SK-N-SH (cell line): ENCODE results near the gene DDX25.

Experiments
- EP300 ChIP-seq, 2 experiments: IDR thresholded peaks; 2 replicates each; pipeline versions ENCODE4 v1.4.0 to v1.6.1; 2012; ENCODE audit warnings: borderline replicate concordance in 1 of 2, low read depth in 1 of 2, low read length in 1 of 2
- MAX ChIP-seq: IDR thresholded peaks from 2 replicates; pipeline ENCODE4 v1.4.0; 2012; ENCODE audit warnings: low read depth
- POLR2AphosphoS5 ChIP-seq: IDR thresholded peaks from 2 replicates; pipeline ENCODE4 v1.6.1; 2012; ENCODE audit warnings: low read depth, low read length
- RAD21 ChIP-seq: IDR thresholded peaks from 2 replicates; pipeline ENCODE4 v1.6.1; 2012; ENCODE audit warnings: mild to moderate bottlenecking, low read length
- SIN3A ChIP-seq: IDR thresholded peaks from 2 replicates; pipeline ENCODE4 v1.6.1; 2012; ENCODE audit warnings: low read depth, mild to moderate bottlenecking, low read length, moderate library complexity, borderline replicate concordance
- SMC3 ChIP-seq: IDR thresholded peaks from 2 replicates; pipeline ENCODE4 v1.6.1; 2012; ENCODE audit warnings: low read depth, low read length, improper control_type of control experiment
- USF2 ChIP-seq: fragments of 150-350 bp; IDR thresholded peaks from 2 replicates; pipeline ENCODE4 v1.6.1; 2017; ENCODE audit warnings: antibody characterized with exemption, low read length, low read depth, borderline replicate concordance
- YY1 ChIP-seq: IDR thresholded peaks from 2 replicates; pipeline ENCODE4 v1.4.0; 2012; ENCODE audit warnings: low read depth, mild to moderate bottlenecking
- TF ChIP-seq, protein P1 (sequence below): fragments of 200-600 bp; sonication (generic); IDR thresholded peaks from 2 replicates; pipeline ENCODE4 v1.6.1; 2017; ENCODE audit warnings: antibody characterized with exemption, mild to moderate bottlenecking, moderate library complexity

- TF ChIP-seq MAX (no peak), SIN3A (no peak), EP300 (IDR thresholded peaks at IDR 0.05; ENCODE audit: borderline replicate concordance in 1 of 2, low read depth in 1 of 2, low read length in 1 of 2) (no peak), SMC3 (no peak), RAD21 (no peak), POLR2AphosphoS5 (no peak), USF2 (no peak), YY1 (no peak)
- TF ChIP-seq, protein P1, sequence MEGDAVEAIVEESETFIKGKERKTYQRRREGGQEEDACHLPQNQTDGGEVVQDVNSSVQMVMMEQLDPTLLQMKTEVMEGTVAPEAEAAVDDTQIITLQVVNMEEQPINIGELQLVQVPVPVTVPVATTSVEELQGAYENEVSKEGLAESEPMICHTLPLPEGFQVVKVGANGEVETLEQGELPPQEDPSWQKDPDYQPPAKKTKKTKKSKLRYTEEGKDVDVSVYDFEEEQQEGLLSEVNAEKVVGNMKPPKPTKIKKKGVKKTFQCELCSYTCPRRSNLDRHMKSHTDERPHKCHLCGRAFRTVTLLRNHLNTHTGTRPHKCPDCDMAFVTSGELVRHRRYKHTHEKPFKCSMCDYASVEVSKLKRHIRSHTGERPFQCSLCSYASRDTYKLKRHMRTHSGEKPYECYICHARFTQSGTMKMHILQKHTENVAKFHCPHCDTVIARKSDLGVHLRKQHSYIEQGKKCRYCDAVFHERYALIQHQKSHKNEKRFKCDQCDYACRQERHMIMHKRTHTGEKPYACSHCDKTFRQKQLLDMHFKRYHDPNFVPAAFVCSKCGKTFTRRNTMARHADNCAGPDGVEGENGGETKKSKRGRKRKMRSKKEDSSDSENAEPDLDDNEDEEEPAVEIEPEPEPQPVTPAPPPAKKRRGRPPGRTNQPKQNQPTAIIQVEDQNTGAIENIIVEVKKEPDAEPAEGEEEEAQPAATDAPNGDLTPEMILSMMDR, result no peak
Observed at GRCh38 chr11:125932301-125932700, 28.0 kb downstream of the DDX25 start.
